Subcutaneous abdominal adipose tissue (tissue), 5 donors: ENCODE measurements around the gene NKAIN4.
A peak's percentile ranks its signal among the peaks of the same experiment; 100 is the strongest.

ENCODE experiments used
- H3K27ac ChIP-seq: one replicate; pipeline ENCODE4 v1.7.0; 2013; ENCODE audit warnings: low read depth, mild to moderate bottlenecking, inconsistent platforms, low read length, moderate library complexity
- H3K27me3 ChIP-seq, 5 donors: one replicate each; pipeline ENCODE4 v1.7.0; 2013; ENCODE audit warnings: low read length in 5 of 5, inconsistent platforms in 1 of 5; ENCODE audit not compliant: control insufficient read depth in 5 of 5, insufficient read depth in 4 of 5
- H3K36me3 ChIP-seq, 5 donors: one replicate each; pipeline ENCODE4 v1.7.0; 2013; ENCODE audit warnings: low read length in 5 of 5; ENCODE audit not compliant: control insufficient read depth in 5 of 5, insufficient read depth in 5 of 5
- H3K4me1 ChIP-seq, 5 donors: one replicate each; pipeline ENCODE4 v1.7.0; 2013; ENCODE audit warnings: low read length in 5 of 5, mild to moderate bottlenecking in 3 of 5, moderate library complexity in 1 of 5; ENCODE audit not compliant: control insufficient read depth in 5 of 5, insufficient read depth in 5 of 5
- H3K4me3 ChIP-seq, 5 donors: one replicate each; pipeline ENCODE4 v1.7.0; 2013; ENCODE audit warnings: low read length in 5 of 5, low read depth in 1 of 5
- H3K9ac ChIP-seq, 5 donors: one replicate each; pipeline ENCODE4 v1.7.0; 2013; ENCODE audit warnings: low read length in 5 of 5, mild to moderate bottlenecking in 4 of 5, moderate library complexity in 3 of 5
- H3K9me3 ChIP-seq, 5 donors: one replicate each; pipeline ENCODE4 v1.7.0; 2013; ENCODE audit warnings: low read length in 5 of 5; ENCODE audit not compliant: control insufficient read depth in 5 of 5
- donor health status: healthy.
- donor health status: healthy.
- donor health status: healthy.
- donor health status: healthy.
- donor health status: healthy.

Gene NKAIN4

DNA sequence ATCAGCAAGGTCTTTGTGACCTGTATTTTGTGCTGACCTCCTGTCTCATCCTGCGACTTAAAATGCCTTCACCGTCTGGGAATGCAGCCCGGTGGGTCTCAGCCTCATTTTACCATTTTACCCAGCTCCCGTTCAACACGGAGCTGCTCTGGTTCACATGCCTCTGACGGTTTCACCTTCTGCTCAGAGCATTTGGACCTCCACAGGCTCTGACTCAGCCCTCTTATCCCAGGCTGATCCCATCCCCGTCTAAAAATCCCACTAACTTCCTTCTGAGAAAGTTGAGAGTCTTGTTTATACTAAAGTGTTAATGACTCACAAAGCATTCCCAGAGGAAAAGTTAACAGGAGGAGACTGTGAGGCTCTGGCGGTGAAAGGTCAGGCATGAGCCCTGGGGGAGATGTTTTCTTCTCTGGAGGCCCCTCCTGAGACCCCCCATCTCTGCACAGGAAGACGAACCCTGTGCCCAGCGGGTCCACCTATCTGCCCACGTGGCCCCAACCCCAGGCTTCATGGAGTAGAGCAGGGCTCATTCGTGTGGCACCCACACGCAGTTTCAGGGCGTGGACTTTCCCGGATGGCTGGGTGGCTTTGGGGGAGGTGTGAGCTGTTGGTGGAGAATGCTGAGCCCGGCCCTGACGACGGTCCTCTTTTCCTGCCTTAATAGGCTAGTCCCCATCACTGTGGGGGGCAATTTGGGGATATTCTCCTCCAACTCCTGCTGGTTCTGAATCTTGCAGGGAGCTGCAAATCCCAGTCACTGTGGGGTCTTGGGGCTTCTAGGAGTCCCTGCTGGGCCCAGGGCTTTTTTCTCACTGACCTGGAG lies 21.8 kb downstream of the NKAIN4 start:
- H3K4me1 ChIP-seq: peaks cover 4 to 28% (median 15%) of the 10 kb centered on the region in 5 donors
- peaks cover 25 to 61% (median 36%) of the 10 kb centered on the region in 5 donors for H3K27me3 ChIP-seq
- H3K9me3 ChIP-seq: no peaks in the 10 kb centered on the region
- no peak overlapping the region for H3K27ac ChIP-seq
- H3K36me3 ChIP-seq: no peaks in the 10 kb centered on the region
- H3K4me3 ChIP-seq: no peak overlapping the region
- peak overlapping the region in 1 of 5 donors; percentile 43 for H3K9ac ChIP-seq

DNA sequence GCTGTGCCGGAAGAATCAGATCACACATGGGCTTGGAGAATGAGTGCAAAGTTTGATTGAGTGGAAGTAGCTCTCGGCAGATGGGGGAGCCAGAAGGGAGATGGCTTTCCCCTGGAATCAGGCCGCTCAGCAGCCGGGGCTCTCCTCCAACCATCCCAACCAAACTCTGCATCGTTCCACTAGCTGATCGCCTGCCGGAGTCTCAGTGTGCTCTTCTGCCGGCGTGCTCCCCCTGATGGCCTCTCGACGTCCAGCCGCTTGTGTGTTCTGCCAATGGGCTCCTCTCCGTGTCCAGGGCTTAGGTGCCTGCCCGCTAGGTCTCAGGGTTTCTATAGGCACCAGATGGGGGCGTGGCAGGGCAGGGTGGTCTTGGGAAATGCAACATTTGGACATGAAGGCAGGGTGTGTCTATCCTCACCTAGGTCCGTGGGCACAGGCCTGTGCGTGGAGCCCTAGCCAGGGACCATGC lies 23.4 kb downstream of the NKAIN4 start:
- H3K27me3 ChIP-seq: peaks cover 25 to 52% (median 33%) of the 10 kb centered on the region in 5 donors
- H3K36me3 ChIP-seq: no peaks in the 10 kb centered on the region
- no peak overlapping the region for H3K9ac ChIP-seq
- H3K27ac ChIP-seq: no peak overlapping the region
- H3K4me3 ChIP-seq: no peak overlapping the region
- H3K9me3 ChIP-seq: no peaks in the 10 kb centered on the region
- H3K4me1 ChIP-seq: peaks cover 4 to 27% (median 15%) of the 10 kb centered on the region in 5 donors

DNA sequence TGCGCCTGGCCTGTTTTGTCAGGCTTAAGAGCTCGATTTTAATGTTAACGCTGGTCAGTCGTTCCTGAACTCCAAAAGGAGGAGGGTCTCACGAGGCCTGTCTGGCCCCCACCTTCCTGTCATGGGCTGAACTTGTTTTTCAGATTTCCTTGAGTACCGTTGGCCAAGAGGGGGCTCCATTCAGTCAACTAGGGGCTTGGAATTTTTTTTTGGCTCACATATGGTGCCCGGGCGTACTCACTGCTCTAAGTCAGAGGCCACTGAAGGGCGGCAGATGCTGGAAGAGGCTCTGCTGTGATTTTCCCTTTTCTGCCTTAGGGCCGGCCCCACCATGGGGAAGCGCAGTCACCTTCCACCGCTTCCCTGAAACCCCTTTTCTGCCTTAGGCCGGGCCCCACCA lies 25.5 kb downstream of the NKAIN4 start:
- Histone ChIP-seq H3K9me3 (no peaks in the 10 kb centered on the region), H3K27ac (no peak overlapping the region), H3K4me1 (peaks cover 4 to 21% (median 15%) of the 10 kb centered on the region in 5 donors), H3K4me3 (no peak overlapping the region), H3K9ac (no peak overlapping the region), H3K27me3 (peaks cover 20 to 40% (median 22%) of the 10 kb centered on the region in 5 donors), H3K36me3 (no peaks in the 10 kb centered on the region)

DNA sequence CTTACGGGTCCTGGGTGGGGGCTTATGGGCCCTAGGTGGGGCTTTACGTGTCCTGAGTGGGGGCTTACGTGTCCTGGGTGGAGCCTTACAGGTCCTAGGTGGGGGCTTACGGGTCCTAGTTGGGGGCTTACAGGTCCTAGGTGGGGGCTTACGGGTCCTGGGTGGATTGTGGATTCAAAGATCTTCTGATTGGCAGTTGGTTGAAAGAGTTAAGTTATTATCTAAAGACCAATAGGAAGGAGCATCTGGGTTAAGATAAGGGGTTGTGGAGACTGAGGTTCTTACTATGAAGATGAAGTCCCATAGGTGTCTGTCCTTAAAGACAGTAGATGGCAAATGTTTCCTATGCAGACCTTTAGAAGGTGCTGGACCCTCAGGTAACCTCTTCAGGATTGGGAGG lies 27.0 kb downstream of the NKAIN4 start:
- Histone ChIP-seq H3K27me3 (peaks cover 19 to 39% (median 22%) of the 10 kb centered on the region in 5 donors), H3K9ac (no peak overlapping the region), H3K27ac (no peak overlapping the region), H3K4me3 (no peak overlapping the region), H3K9me3 (no peaks in the 10 kb centered on the region), H3K36me3 (no peaks in the 10 kb centered on the region), H3K4me1 (peaks cover 2 to 14% (median 6%) of the 10 kb centered on the region in 5 donors)

DNA sequence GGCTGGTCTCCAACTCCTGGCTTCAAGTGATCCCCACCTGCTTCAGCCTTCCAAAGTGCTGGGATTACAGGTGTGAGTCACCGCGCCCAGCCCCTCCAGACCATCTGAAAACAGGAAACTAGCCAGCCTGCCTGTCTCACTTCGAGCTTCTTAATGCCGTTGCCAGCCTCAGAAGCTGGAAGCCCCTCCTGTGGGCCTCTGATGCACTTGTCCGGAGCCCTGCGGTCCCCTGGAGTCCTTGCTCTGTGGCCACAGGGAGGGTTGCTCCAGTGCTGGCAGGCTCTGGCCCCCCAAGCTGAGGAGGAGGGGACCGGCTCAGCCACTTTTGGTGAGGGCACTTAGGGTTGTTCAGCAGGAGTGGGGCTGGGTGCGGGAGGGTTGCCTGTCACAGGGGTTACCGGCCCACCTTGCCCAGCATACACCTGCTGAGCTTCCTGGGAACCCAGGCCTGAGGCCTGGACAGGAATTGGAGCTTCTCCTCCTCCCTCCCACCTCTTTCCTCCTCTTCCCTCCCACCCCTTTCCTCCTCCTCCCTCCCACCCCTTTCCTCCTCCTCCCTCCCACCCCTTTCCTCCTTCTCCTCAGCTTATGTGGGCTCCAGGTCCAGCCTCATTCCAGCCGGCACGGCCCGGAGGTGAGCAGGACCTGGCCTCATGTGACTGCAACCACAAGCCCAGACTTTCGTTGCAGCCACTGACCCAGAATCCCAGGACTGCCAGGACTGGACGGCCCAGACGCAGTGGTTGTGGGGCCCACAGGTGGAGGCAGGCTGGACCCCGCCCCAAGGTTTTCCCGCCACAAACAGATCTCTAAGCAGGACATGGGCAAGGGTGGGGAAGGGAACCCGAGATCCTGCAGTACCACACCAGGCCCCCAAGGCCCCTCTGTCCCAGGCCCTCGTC lies 28.0 kb downstream of the NKAIN4 start:
- Histone ChIP-seq H3K4me3 (no peak overlapping the region), H3K9ac (no peak overlapping the region), H3K27me3 (peaks cover 22 to 33% (median 23%) of the 10 kb centered on the region in 5 donors), H3K4me1 (peaks cover 0 to 7% (median 0%) of the 10 kb centered on the region in 5 donors), H3K36me3 (no peaks in the 10 kb centered on the region), H3K9me3 (no peaks in the 10 kb centered on the region), H3K27ac (no peak overlapping the region)

DNA sequence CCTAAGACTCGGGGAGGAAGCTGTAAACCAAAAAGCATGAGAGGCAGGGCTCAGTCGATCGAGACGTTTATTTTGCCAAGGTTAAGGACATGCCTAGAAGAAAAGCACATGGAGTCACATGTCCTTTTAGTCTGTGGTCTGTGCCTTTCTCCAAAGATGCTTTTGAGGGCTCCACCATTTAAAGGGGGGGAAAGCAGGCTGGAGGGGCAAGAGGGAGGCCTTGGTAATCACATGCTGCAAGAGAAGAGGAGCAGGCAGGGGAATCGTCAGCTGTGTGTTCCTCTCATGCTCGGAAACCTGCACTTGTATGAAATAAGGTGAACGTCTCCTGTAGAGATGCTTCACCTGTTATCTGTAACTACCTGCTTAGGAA lies 29.2 kb downstream of the NKAIN4 start:
- H3K4me3 ChIP-seq: no peak overlapping the region
- H3K36me3 ChIP-seq: no peaks in the 10 kb centered on the region
- no peak overlapping the region for H3K27ac ChIP-seq
- no peaks in the 10 kb centered on the region for H3K4me1 ChIP-seq
- no peaks in the 10 kb centered on the region for H3K9me3 ChIP-seq
- H3K9ac ChIP-seq: no peak overlapping the region
- H3K27me3 ChIP-seq: peaks cover 19 to 29% (median 26%) of the 10 kb centered on the region in 5 donors

DNA sequence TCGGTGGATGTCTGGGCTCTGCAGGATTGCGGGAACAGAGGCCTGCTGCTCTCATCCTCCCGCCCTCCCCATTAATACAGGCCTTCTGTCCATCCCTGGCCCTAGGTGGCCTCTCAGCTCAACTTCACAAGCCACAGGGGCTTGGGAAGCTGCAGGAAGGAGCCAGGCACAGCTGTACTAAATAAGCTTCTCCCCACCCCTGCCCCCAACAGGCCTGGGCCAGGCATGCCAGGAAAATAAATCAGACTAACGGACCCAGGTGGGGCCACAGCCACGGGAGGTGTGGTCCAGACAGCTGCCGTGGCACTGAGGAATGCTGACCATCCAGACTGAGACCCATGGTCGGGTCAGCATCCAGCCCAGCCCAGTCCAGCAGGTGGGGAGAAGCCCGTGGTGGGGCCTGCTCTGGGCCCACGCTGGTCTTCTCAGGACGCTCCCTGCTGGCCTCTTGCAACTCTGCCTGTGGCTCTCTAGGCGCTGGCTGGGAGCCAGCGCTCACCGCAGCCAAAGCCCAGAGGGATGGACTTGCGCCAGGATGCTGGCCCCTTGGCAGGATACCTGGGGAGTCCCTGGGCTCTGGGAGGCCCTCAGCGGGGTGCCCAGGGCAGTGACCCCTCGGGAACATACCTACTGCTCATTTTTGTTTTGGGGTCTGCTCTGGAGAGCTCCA lies 29.7 kb downstream of the NKAIN4 start:
- Histone ChIP-seq H3K9me3 (no peaks in the 10 kb centered on the region), H3K27me3 (peaks cover 18 to 31% (median 27%) of the 10 kb centered on the region in 5 donors), H3K9ac (no peak overlapping the region), H3K36me3 (no peaks in the 10 kb centered on the region), H3K4me3 (no peak overlapping the region), H3K4me1 (no peaks in the 10 kb centered on the region), H3K27ac (no peak overlapping the region)

DNA sequence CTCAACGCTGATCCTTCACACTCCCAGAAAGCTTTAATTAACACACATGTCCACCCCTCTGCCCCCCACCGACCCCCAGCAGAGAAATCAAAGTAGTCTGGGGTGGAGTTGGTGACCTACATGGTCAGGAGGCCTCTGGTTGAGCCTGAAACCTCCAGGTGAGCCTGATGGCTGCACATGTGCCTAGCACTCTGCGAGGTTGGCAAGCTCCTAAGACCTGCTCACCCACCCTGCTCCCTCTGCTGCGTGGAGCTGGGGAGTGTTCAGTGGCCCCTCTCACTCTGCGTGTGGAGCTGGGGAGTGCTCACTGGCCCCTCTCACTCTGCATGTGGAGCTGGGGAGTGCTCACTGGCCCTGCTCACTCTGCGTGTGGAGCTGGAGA lies 30.4 kb downstream of the NKAIN4 start:
- H3K9ac ChIP-seq: no peak overlapping the region
- H3K36me3 ChIP-seq: no peaks in the 10 kb centered on the region
- H3K27me3 ChIP-seq: peaks cover 11 to 27% (median 25%) of the 10 kb centered on the region in 5 donors

DNA sequence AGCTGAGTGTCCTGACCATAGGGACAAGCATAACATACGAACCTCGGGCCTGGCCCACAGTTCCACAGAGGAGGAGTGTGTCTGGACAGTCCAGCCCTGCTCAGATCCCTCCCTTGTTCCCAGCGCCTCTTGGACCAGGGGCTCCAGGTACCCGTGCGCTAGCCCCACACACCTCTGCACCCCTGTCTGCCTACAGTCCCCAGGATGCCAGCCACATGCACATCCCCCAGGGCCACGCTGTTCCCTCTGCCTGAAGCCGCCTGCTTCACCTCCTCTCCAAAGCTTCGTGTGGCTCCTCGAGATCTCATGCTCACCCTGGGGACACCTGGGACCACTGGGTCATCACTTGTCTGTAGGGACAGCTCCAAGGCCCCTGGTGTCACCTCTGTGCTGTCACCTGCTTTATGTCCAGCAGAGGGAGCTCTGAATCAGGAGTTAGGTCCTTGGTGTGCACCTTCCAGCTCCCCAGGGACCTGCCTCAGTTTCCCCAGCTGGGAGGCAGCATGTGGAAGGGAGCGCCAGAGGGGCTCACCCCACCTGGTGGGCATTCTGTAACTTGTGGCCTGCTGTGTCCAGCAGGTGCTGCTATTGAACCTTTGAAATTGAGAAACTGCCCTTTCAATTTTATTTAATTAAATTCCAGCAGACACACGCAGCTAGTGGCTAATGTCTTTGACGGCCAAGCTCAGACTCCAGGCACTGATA lies 31.0 kb downstream of the NKAIN4 start:
- no peaks in the 10 kb centered on the region for H3K36me3 ChIP-seq
- H3K4me3 ChIP-seq: no peak overlapping the region
- H3K27me3 ChIP-seq: peaks cover 6 to 25% (median 22%) of the 10 kb centered on the region in 5 donors
- no peaks in the 10 kb centered on the region for H3K4me1 ChIP-seq
- no peak overlapping the region for H3K9ac ChIP-seq
- no peaks in the 10 kb centered on the region for H3K9me3 ChIP-seq
- no peak overlapping the region for H3K27ac ChIP-seq

More for the DNA sequence above, 30.4 kb downstream of the NKAIN4 start:
- Histone ChIP-seq H3K4me3 (no peak overlapping the region), H3K9me3 (no peaks in the 10 kb centered on the region), H3K4me1 (no peaks in the 10 kb centered on the region), H3K27ac (no peak overlapping the region)
